Stomach (tissue), 4 donors: ENCODE data around the gene PCGF3.
"Not testable (repeated sequence)": the region's sequence is repeated elsewhere in the genome, so short reads cannot be mapped to it uniquely, and the experiment has no call there.

Experiments used
- CTCF ChIP-seq, 7 experiments: fragments of 450-650 bp in 4 of 7; fragments of 200-600 bp in 3 of 7; sonication (generic) in 3 of 7; IDR thresholded peaks; one replicate each; pipeline ENCODE4 v1.5.1; 2016 to 2019; ENCODE audit warnings: antibody characterized with exemption in 7 of 7, control low read depth in 2 of 7, mild to moderate bottlenecking in 1 of 7
- EP300 ChIP-seq: sonication (generic); formaldehyde crosslinking; IDR thresholded peaks from one replicate; pipeline ENCODE4 v1.6.1; 2017; ENCODE audit warnings: antibody characterized with exemption
- POLR2A ChIP-seq, 4 donors: fragments of 450-650 bp; IDR thresholded peaks; one replicate each; pipeline ENCODE4 v1.6.1; 2016; ENCODE audit warnings: antibody characterized with exemption in 4 of 4, control low read depth in 2 of 4, mild to moderate bottlenecking in 1 of 4, moderate library complexity in 1 of 4
- POLR2AphosphoS5 ChIP-seq, 3 donors: sonication (generic); formaldehyde crosslinking; IDR thresholded peaks; one replicate each; pipeline ENCODE4 v1.6.1; 2016; ENCODE audit warnings: antibody characterized with exemption in 3 of 3

DNA sequence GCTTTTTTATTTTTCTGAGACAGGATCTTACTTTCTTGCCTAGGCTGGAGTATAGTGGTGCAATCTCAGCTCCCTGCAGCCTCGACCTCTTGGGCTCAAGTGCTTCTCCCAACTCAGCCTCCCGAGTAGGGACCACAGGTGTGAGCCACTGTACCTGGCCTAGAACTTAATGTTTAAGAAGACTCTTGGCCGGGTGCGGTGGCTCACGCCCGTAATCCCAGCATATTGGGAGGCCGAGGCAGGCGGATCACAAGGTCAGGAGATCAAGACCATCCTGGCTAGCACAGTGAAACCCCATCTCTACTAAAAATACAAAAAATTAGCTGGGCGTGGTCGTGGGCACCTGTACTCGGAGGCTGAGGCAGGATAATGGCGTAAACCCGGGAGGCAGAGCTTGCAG, 47.6 kb downstream of the PCGF3 start:
- not testable (repeated sequence) for TF ChIP-seq POLR2A (IDR thresholded peaks at IDR 0.05); CTCF (IDR thresholded peaks at IDR 0.05); POLR2AphosphoS5 (IDR thresholded peaks at IDR 0.05); EP300
